GM12892 (cell line): Measurements from ENCODE around the gene GRN.

Experiments
- POLR2A ChIP-seq: IDR thresholded peaks from 2 replicates; pipeline ENCODE4 v1.6.1; 2011; ENCODE audit warnings: low read depth, low read length, control low read depth
- POLR2AphosphoS5 ChIP-seq: IDR thresholded peaks from 2 replicates; pipeline ENCODE4 v1.6.1; 2011; ENCODE audit warnings: low read depth, low read length, control low read depth

DNA sequence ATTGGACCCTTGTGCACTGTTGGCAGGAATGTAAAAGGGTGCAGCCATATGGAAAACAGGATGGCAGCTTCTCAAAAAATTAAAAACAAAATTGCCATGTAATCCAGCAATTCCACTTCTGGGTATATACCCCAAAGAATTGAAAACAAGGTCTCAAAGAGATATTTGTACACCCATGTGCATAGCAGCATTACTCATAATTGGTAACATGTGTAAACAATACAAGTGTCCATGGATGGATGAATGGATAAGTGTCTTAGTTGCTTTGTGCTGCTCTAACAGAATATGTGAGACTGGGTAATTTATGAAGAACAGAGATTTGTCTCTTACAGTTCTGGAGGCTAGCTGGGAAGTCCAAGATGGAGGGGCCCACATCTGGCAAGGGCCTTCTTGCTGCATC is 40.5 kb upstream of the GRN start:
- TF ChIP-seq POLR2A (no peak), POLR2AphosphoS5 (no peak)
